Measurements from ENCODE around the gene ALDH1A1.

The ALDH1A1 gene

GRCh38 chr9:72912476-72913381 is 40.1 kb downstream of the ALDH1A1 start:
- no peak for TF ChIP-seq CTCF (IDR thresholded peaks at IDR 0.05)

GRCh38 chr9:72911816-72912215 is 41.0 kb downstream of the ALDH1A1 start:
- TF ChIP-seq CTCF (IDR thresholded peaks at IDR 0.05) = no peak

GRCh38 chr9:72911247-72911775 is 41.5 kb downstream of the ALDH1A1 start:
- no peak for TF ChIP-seq CTCF (IDR thresholded peaks at IDR 0.05)

- TF ChIP-seq CTCF (IDR thresholded peaks at IDR 0.05) = no peak
Measured at GRCh38 chr9:72909428-72909827, 43.4 kb downstream of the ALDH1A1 start.

- no peak for TF ChIP-seq CTCF (IDR thresholded peaks at IDR 0.05)
Measured at GRCh38 chr9:72907421-72907820, 45.4 kb downstream of the ALDH1A1 start.

- TF ChIP-seq CTCF (IDR thresholded peaks at IDR 0.05) = no peak
Measured at GRCh38 chr9:72906810-72907209, 46.0 kb downstream of the ALDH1A1 start.

- no peak for TF ChIP-seq CTCF (IDR thresholded peaks at IDR 0.05)
Measured at GRCh38 chr9:72905514-72906480, 47.1 kb downstream of the ALDH1A1 start.

Data from LNCAP (cell line).